ENCODE measurements around the gene CCDC175.

DNA sequence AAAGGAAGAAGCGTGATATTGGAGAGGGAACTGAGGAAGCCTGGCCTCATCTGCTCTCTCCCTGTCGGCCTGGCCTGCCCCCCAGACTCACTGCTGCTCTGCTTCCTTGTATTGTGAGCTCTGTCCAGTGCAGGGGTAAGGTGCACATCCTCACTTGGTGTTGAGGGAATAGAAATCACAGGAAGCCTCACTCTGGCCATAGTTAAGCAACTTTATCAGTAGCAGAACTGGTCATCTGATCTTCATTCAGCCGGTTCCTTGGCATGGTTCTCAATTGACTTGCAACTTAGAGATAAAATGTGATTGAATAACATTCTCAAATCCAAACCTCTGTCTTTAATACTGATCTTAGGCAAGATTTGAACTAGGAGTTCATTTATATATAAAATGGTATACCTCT, 11.5 kb upstream of the CCDC175 start:
- TF ChIP-seq, protein P1, sequence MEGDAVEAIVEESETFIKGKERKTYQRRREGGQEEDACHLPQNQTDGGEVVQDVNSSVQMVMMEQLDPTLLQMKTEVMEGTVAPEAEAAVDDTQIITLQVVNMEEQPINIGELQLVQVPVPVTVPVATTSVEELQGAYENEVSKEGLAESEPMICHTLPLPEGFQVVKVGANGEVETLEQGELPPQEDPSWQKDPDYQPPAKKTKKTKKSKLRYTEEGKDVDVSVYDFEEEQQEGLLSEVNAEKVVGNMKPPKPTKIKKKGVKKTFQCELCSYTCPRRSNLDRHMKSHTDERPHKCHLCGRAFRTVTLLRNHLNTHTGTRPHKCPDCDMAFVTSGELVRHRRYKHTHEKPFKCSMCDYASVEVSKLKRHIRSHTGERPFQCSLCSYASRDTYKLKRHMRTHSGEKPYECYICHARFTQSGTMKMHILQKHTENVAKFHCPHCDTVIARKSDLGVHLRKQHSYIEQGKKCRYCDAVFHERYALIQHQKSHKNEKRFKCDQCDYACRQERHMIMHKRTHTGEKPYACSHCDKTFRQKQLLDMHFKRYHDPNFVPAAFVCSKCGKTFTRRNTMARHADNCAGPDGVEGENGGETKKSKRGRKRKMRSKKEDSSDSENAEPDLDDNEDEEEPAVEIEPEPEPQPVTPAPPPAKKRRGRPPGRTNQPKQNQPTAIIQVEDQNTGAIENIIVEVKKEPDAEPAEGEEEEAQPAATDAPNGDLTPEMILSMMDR (IDR thresholded peaks at IDR 0.05; ENCODE audit: low read depth, low read length): no peak
- TF ChIP-seq, protein P2, sequence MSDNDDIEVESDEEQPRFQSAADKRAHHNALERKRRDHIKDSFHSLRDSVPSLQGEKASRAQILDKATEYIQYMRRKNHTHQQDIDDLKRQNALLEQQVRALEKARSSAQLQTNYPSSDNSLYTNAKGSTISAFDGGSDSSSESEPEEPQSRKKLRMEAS (IDR thresholded peaks at IDR 0.05; ENCODE audit: low read depth, low read length): no peak
- TF ChIP-seq POLR2A (IDR thresholded peaks at IDR 0.05; ENCODE audit: extremely low read depth, insufficient read length) (no peak), MYC (IDR thresholded peaks at IDR 0.05; ENCODE audit: low read depth, low read length) (no peak)
